Testis (tissue), 3 donors: Measurements from ENCODE around the gene MB21D2. TPM values are rescaled to one million over a fixed set of nuclear protein-coding genes. Genes with fewer than 3 reads are reported as not detected.

ENCODE experiments used
- DNase-seq: peaks from one replicate; pipeline ENCODE4 v3.0.0-alpha.2; 2019
- H3K27ac ChIP-seq, 2 donors: fragments of 200-600 bp; sonication (generic); one replicate each; pipeline ENCODE4 v1.5.1; 2019
- H3K27me3 ChIP-seq: fragments of 200-600 bp; sonication (generic); one replicate; pipeline ENCODE4 v1.5.1; 2019
- H3K36me3 ChIP-seq: fragments of 200-600 bp; sonication (generic); one replicate; pipeline ENCODE4 v1.5.1; 2017; ENCODE audit warnings: low read depth; ENCODE audit errors: missing control alignments
- H3K4me1 ChIP-seq: fragments of 200-600 bp; sonication (generic); one replicate; pipeline ENCODE4 v1.5.1; 2019
- H3K4me3 ChIP-seq, 2 donors: fragments of 200-600 bp; sonication (generic); one replicate each; pipeline ENCODE4 v1.5.1; 2017 to 2019
- H3K9me3 ChIP-seq: fragments of 200-600 bp; sonication (generic); one replicate; pipeline ENCODE4 v1.5.1; 2017
- CTCF ChIP-seq, 3 experiments: fragments of 450-650 bp in 2 of 3; fragments of 200-600 bp in 1 of 3; sonication (generic) in 1 of 3; IDR thresholded peaks; one replicate each; pipeline ENCODE4 v1.5.1; 2016 to 2019; ENCODE audit warnings: antibody characterized with exemption in 3 of 3, mild to moderate bottlenecking in 2 of 3, moderate library complexity in 1 of 3
- POLR2A ChIP-seq: fragments of 450-650 bp; IDR thresholded peaks from one replicate; pipeline ENCODE4 v1.6.1; 2017; ENCODE audit warnings: antibody characterized with exemption, mild to moderate bottlenecking, moderate library complexity
- WGBS, 2 donors: methylation state at CpG; one replicate each; pipeline ENCODE4 v1.1.5; 2018; 5-methylcytosine and 5-hydroxymethylcytosine counted together
- intact Hi-C: fragments of 100-400 bp; cut with DNase I; formaldehyde crosslinking; loops from one replicate; pipeline ENCODE4 v1.15.1; 2023; ENCODE audit warnings: low total_unique reads
- polyA plus RNA-seq: library from polyadenylated mRNA; stranded (reverse); fragments of 350-450 nt; fragmentation: Illumina TruSeq; extraction: RNeasy Lipid Tissue Mini Kit (QIAGEN cat#74804); gene quantifications from one replicate; pipeline ENCODE4 v1.2.3, GENCODE V29; 2014; ENCODE audit warnings: low read depth, low replicate concordance; ENCODE audit not compliant: insufficient read depth
- total RNA-seq, 2 donors: library from RNA; depleted of rRNA; stranded (reverse); fragments of >200 nt; gene quantifications; one replicate each; pipeline ENCODE4 v1.2.3, GENCODE V29; 2016

MB21D2 gene
- total and polyA plus RNA-seq, 3 donors from 2014 or later, result 13.4 to 29.2 (median 23.9) TPM

GRCh38 chr3:192928016-192928415, 10.4 kb upstream of the MB21D2 start:
- no peaks in the 10 kb centered on the region for H3K4me1 ChIP-seq
- no peak for TF ChIP-seq POLR2A
- no peak for TF ChIP-seq CTCF (IDR thresholded peaks at IDR 0.05)
- H3K27ac ChIP-seq, result no peak overlapping the region
- H3K36me3 ChIP-seq, result no peaks in the 10 kb centered on the region
- H3K27me3 ChIP-seq, result no peaks in the 10 kb centered on the region
- no peaks in the 10 kb centered on the region for H3K9me3 ChIP-seq
- no peak for DNase-seq
- intact Hi-C loops, result no loop called here
- no peak overlapping the region for H3K4me3 ChIP-seq

- Histone ChIP-seq H3K27me3 (no peaks in the 10 kb centered on the region), H3K36me3 (no peaks in the 10 kb centered on the region), H3K27ac (no peak overlapping the region), H3K4me3 (no peak overlapping the region), H3K4me1 (no peaks in the 10 kb centered on the region), H3K9me3 (no peaks in the 10 kb centered on the region)
- intact Hi-C loops, result no loop called here
- no peak for DNase-seq
- WGBS, 2 donors, result 91 to 95% methylated on average over 3 of the region's 3 CpGs
- no peak for TF ChIP-seq POLR2A
- no peak for TF ChIP-seq CTCF (IDR thresholded peaks at IDR 0.05)
Observed at GRCh38 chr3:192927016-192927415, 9.4 kb upstream of the MB21D2 start.

- Histone ChIP-seq H3K9me3 (no peaks in the 10 kb centered on the region), H3K4me1 (peaks cover 3% of the 10 kb centered on the region), H3K27me3 (no peaks in the 10 kb centered on the region), H3K36me3 (no peaks in the 10 kb centered on the region), H3K27ac (no peak overlapping the region), H3K4me3 (no peak overlapping the region)
- WGBS, 2 donors, result 56 to 78% methylated on average over 2 of the region's 2 CpGs
- no peak for DNase-seq
- no peak for TF ChIP-seq CTCF (IDR thresholded peaks at IDR 0.05)
- no peak for TF ChIP-seq POLR2A
- intact Hi-C loops, result no loop called here
Observed at GRCh38 chr3:192923731-192924130, 6.1 kb upstream of the MB21D2 start.

GRCh38 chr3:192921793-192922192, 4.1 kb upstream of the MB21D2 start:
- TF ChIP-seq POLR2A (no peak), CTCF (IDR thresholded peaks at IDR 0.05) (no peak)
- no peak for DNase-seq
- Histone ChIP-seq H3K27me3 (no peaks in the 10 kb centered on the region), H3K9me3 (no peaks in the 10 kb centered on the region), H3K27ac (no peak overlapping the region), H3K4me1 (peaks cover 7% of the 10 kb centered on the region), H3K4me3 (no peak overlapping the region), H3K36me3 (no peaks in the 10 kb centered on the region)
- intact Hi-C loops, result no loop called here

- 93 to 96% methylated on average over 3 of the region's 3 CpGs for WGBS, 2 donors
- Histone ChIP-seq H3K4me3 (no peak overlapping the region), H3K27ac (no peak overlapping the region), H3K4me1 (peaks cover 16% of the 10 kb centered on the region), H3K27me3 (no peaks in the 10 kb centered on the region), H3K36me3 (no peaks in the 10 kb centered on the region), H3K9me3 (no peaks in the 10 kb centered on the region)
- intact Hi-C loops, result no loop called here
- TF ChIP-seq POLR2A (no peak), CTCF (IDR thresholded peaks at IDR 0.05) (no peak)
- DNase-seq, result no peak
Observed at GRCh38 chr3:192920411-192920810, 2.8 kb upstream of the MB21D2 start.
